Astrocyte (in vitro differentiated cells and primary cell): ENCODE data around the gene TOR4A. TPM values are rescaled to one million over a fixed set of nuclear protein-coding genes. Genes with fewer than 3 reads are reported as not detected.

ENCODE experiments used
- DNase-seq: peaks from one replicate; pipeline ENCODE4 v3.0.0-alpha.2; 2010; ENCODE audit warnings: low read depth
- FAIRE-seq: peaks from 2 replicates; lab custom pipeline; 2011; peaks lifted over from hg19 to GRCh38; lab: Jason Lieb, UNC
- H2AFZ ChIP-seq: 2 replicates; pipeline ENCODE4 v1.6.0; 2012; ENCODE audit warnings: low read depth, low read length, inconsistent platforms
- H3K27ac ChIP-seq: 2 replicates; pipeline ENCODE4 v1.5.1; 2011; ENCODE audit warnings: low read depth, low read length, inconsistent platforms
- H3K27me3 ChIP-seq: 2 replicates; pipeline ENCODE4 v1.6.0; 2011; ENCODE audit warnings: low read length, inconsistent platforms; ENCODE audit not compliant: insufficient read depth
- H3K36me3 ChIP-seq: 2 replicates; pipeline ENCODE4 v1.5.1; 2011; ENCODE audit warnings: low read length, inconsistent platforms; ENCODE audit not compliant: insufficient read depth
- H3K4me1 ChIP-seq: 2 replicates; pipeline ENCODE4 v1.5.1; 2011; ENCODE audit warnings: low read length, inconsistent platforms; ENCODE audit not compliant: insufficient read depth
- H3K4me2 ChIP-seq: 2 replicates; pipeline ENCODE4 v1.6.0; 2012; ENCODE audit warnings: low read length, inconsistent platforms
- H3K4me3 ChIP-seq: 2 replicates; pipeline ENCODE4 v1.5.1; 2011; ENCODE audit warnings: low read depth, mild to moderate bottlenecking, low read length, inconsistent platforms; ENCODE audit not compliant: insufficient read depth
- H3K79me2 ChIP-seq: 2 replicates; pipeline ENCODE4 v1.6.0; 2012; ENCODE audit warnings: mild to moderate bottlenecking, low read length, inconsistent platforms; ENCODE audit not compliant: insufficient read depth
- H3K9ac ChIP-seq: 2 replicates; pipeline ENCODE4 v1.6.0; 2012; ENCODE audit warnings: mild to moderate bottlenecking, low read length, inconsistent platforms
- H3K9me3 ChIP-seq: 2 replicates; pipeline ENCODE4 v1.5.1; 2012; ENCODE audit warnings: low read depth, mild to moderate bottlenecking, low read length, inconsistent platforms; ENCODE audit not compliant: insufficient read depth
- H4K20me1 ChIP-seq: 2 replicates; pipeline ENCODE4 v1.6.0; 2012; ENCODE audit warnings: low read length, inconsistent platforms; ENCODE audit not compliant: insufficient read depth
- H3K27ac Mint-ChIP-seq: one replicate; pipeline ENCODE4 v1.8.0; 2021; ENCODE audit warnings: mild to moderate bottlenecking, mixed read lengths; ENCODE audit not compliant: unreplicated experiment
- H3K27me3 Mint-ChIP-seq: one replicate; pipeline ENCODE4 v1.8.0; 2021; ENCODE audit warnings: low read depth, mixed read lengths; ENCODE audit not compliant: unreplicated experiment
- H3K36me3 Mint-ChIP-seq: one replicate; pipeline ENCODE4 v1.8.0; 2021; ENCODE audit warnings: low read depth, mixed read lengths; ENCODE audit not compliant: unreplicated experiment
- H3K4me1 Mint-ChIP-seq: one replicate; pipeline ENCODE4 v1.8.0; 2021; ENCODE audit warnings: low read depth, mixed read lengths; ENCODE audit not compliant: unreplicated experiment
- H3K4me3 Mint-ChIP-seq: one replicate; pipeline ENCODE4 v1.8.0; 2021; ENCODE audit warnings: mild to moderate bottlenecking, moderate library complexity, mixed read lengths; ENCODE audit not compliant: unreplicated experiment
- H3K9me3 Mint-ChIP-seq: one replicate; pipeline ENCODE4 v1.8.0; 2021; ENCODE audit warnings: mild to moderate bottlenecking, mixed read lengths; ENCODE audit not compliant: unreplicated experiment
- EZH2 ChIP-seq: IDR thresholded peaks from 2 replicates; pipeline ENCODE4 v1.6.1; 2012; ENCODE audit warnings: mild to moderate bottlenecking, low read length, inconsistent platforms; ENCODE audit not compliant: insufficient read depth
- total RNA-seq: library from RNA; stranded (reverse); gene quantifications from 2 replicates; pipeline ENCODE4 v1.2.1, GENCODE V29; 2021
- TF ChIP-seq, protein P1 (sequence below): IDR thresholded peaks from 2 replicates; pipeline ENCODE4 v1.5.1; 2011; ENCODE audit warnings: low read depth, mild to moderate bottlenecking, inconsistent platforms, low read length, moderate library complexity; ENCODE audit not compliant: insufficient read depth

Gene TOR4A
- total RNA-seq, 1 donor from 2014 or later, result 11.8 TPM

DNA sequence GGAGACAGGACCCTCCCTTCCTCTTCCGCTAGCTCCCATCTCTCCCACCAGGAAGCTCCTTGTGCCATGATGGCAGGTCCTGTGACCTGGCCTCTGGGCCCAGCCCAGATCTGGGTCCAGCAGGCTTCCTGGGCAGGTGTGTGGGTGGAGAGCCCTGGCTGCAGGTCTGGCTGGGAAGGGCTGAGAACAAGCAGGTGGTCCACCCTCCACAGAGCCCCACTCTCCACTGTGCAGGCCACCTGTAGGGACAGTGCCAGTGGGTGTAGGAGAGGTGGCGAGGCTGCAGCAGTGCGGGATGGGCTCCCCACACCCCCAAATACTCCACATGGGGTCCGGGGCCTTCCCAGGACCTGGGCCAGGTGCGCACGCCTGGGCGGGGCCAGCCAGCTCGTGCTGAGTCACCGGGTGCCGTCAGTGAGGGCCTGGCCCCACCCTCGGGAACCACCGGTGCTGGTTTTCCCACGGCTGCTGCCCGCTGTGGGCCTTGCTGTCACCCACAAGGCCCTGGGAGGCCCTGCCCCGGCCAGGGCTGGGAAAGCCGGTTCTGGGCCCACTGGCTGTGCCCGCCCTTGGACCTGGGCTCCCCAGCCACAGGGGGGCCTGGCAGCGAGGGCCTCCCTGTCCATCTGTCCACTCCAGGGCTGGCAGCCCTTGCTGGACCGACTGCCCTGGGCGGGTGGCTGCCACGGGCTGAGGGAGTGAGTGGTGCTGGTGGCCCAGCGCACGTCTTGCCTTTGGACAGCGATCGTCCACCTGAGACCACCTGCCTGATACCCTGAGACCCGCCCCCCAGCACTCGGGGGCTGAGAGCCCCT lies 33.9 kb downstream of the TOR4A start:
- no peaks in the 10 kb centered on the region for H4K20me1 ChIP-seq
- Mint-ChIP-seq H3K4me3 (no peak overlapping the region), H3K9me3 (no peaks in the 10 kb centered on the region), H3K4me1 (no peaks in the 10 kb centered on the region), H3K27ac (no peak overlapping the region), H3K27me3 (peaks cover 2% of the 10 kb centered on the region), H3K36me3 (no peaks in the 10 kb centered on the region)
- peak; percentile 30 for DNase-seq
- H2AFZ ChIP-seq, result no peak overlapping the region
- H3K4me2 ChIP-seq, result no peak overlapping the region
- H3K4me3 ChIP-seq, result no peak overlapping the region
- no peaks in the 10 kb centered on the region for H3K36me3 ChIP-seq
- TF ChIP-seq, protein P1, sequence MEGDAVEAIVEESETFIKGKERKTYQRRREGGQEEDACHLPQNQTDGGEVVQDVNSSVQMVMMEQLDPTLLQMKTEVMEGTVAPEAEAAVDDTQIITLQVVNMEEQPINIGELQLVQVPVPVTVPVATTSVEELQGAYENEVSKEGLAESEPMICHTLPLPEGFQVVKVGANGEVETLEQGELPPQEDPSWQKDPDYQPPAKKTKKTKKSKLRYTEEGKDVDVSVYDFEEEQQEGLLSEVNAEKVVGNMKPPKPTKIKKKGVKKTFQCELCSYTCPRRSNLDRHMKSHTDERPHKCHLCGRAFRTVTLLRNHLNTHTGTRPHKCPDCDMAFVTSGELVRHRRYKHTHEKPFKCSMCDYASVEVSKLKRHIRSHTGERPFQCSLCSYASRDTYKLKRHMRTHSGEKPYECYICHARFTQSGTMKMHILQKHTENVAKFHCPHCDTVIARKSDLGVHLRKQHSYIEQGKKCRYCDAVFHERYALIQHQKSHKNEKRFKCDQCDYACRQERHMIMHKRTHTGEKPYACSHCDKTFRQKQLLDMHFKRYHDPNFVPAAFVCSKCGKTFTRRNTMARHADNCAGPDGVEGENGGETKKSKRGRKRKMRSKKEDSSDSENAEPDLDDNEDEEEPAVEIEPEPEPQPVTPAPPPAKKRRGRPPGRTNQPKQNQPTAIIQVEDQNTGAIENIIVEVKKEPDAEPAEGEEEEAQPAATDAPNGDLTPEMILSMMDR, result no peak
- no peak for TF ChIP-seq EZH2
- peak overlapping the region; percentile 23 for H3K9ac ChIP-seq
- no peak overlapping the region for H3K27ac ChIP-seq
- FAIRE-seq, result no peak
- no peaks in the 10 kb centered on the region for H3K79me2 ChIP-seq
- H3K4me1 ChIP-seq, result peaks cover 4% of the 10 kb centered on the region
- no peaks in the 10 kb centered on the region for H3K27me3 ChIP-seq
- no peaks in the 10 kb centered on the region for H3K9me3 ChIP-seq

DNA sequence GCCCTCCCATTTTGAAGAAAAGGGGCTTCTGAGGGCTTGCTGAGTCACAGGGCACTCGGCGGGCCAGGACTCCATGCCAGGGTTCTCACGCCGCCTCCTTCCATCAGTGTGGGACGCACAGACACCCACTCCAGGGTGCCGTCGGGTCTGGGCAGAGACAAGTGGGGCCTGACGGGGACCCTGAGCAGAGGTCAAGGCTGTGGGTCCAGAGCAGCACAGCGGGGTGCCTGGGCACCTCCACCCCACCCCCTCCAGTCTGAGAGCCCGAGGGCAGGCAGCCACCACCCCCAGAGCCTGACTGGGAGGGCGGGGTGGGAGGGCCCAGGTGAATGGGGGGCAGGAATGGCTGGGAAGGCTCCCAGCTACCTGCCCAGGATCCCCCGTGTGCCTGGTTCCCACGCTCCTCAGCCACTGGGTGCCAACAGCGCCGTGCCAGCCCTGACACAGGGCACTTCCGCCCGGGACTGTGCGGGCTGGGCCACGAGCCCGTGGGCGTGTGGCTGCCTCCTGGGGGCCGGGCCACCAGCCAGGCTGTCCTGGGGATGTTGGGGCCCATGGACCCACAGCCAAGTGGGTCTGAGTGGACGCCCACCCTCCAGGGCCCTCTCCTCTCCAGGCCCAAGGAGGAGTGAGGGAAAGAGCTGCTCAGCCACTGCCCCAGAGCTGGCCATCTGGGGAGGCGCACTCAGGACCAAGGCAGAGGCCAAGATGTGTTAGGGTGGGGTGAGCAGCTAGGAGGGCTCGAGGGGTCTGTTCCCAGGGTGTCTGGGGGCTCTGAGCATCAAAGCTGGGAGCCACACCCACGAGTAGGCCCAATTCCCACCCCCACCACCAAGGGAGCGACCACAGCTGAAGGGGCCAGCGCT lies 34.7 kb downstream of the TOR4A start:
- H3K4me3 Mint-ChIP-seq, result no peak overlapping the region
- H3K36me3 Mint-ChIP-seq, result no peaks in the 10 kb centered on the region
- H3K27ac ChIP-seq, result no peak overlapping the region
- FAIRE-seq (no peak), DNase-seq (no peak)
- H3K9me3 Mint-ChIP-seq, result no peaks in the 10 kb centered on the region
- peaks cover 2% of the 10 kb centered on the region for H3K27me3 Mint-ChIP-seq
- peak overlapping the region; percentile 23 for H3K9ac ChIP-seq
- no peak overlapping the region for H3K4me3 ChIP-seq
- no peaks in the 10 kb centered on the region for H3K9me3 ChIP-seq
- H2AFZ ChIP-seq, result no peak overlapping the region
- peaks cover 5% of the 10 kb centered on the region for H3K4me1 ChIP-seq
- H3K79me2 ChIP-seq, result no peaks in the 10 kb centered on the region
- TF ChIP-seq, protein P1, result no peak
- no peak for TF ChIP-seq EZH2
- no peak overlapping the region for H3K4me2 ChIP-seq
- H3K4me1 Mint-ChIP-seq, result no peaks in the 10 kb centered on the region
- H4K20me1 ChIP-seq, result no peaks in the 10 kb centered on the region
- no peaks in the 10 kb centered on the region for H3K27me3 ChIP-seq
- no peaks in the 10 kb centered on the region for H3K36me3 ChIP-seq
- no peak overlapping the region for H3K27ac Mint-ChIP-seq
